HL-60 (cell line): ENCODE measurements around the gene FBXW7.

ENCODE experiments used
- DNase-seq, 2 experiments: peaks; one replicate each; pipeline ENCODE4 v3.0.0-alpha.2; 2010 to 2020; ENCODE audit warnings: low read depth in 1 of 2, low spot score in 1 of 2
- H3K27ac ChIP-seq: fragments of 250-450 bp; sonication (Bioruptor Pico); replicated peaks from 2 replicates; pipeline ENCODE4 v1.5.1; 2020; ENCODE audit warnings: mild to moderate bottlenecking, moderate library complexity
- H3K27me3 ChIP-seq: fragments of 250-450 bp; sonication (Bioruptor Pico); 2 replicates; pipeline ENCODE4 v1.5.1; 2021; ENCODE audit warnings: mild to moderate bottlenecking, moderate library complexity; ENCODE audit not compliant: insufficient read depth, poor library complexity, severe bottlenecking
- H3K4me3 ChIP-seq: replicated peaks from 2 replicates; pipeline ENCODE4 v1.5.1; 2011; ENCODE audit warnings: mild to moderate bottlenecking, control low read depth, low read length; ENCODE audit not compliant: insufficient read depth
- GABPA ChIP-seq: IDR thresholded peaks from 2 replicates; pipeline ENCODE4 v1.6.1; 2012; ENCODE audit warnings: low read depth
- POLR2AphosphoS5 ChIP-seq: IDR thresholded peaks from 2 replicates; pipeline ENCODE4 v1.6.1; 2012; ENCODE audit warnings: low read depth
- REST ChIP-seq: IDR thresholded peaks from 2 replicates; pipeline ENCODE4 v1.6.1; 2012; ENCODE audit warnings: low read depth; ENCODE audit not compliant: insufficient replicate concordance
- SPI1 ChIP-seq: IDR thresholded peaks from 2 replicates; pipeline ENCODE4 v1.6.1; 2012; ENCODE audit warnings: low read depth, mild to moderate bottlenecking, borderline replicate concordance
- TF ChIP-seq, protein P1 (sequence below): IDR thresholded peaks from one replicate; pipeline ENCODE4 v1.5.1; 2011; ENCODE audit warnings: low read length, control low read depth, inconsistent platforms; ENCODE audit not compliant: insufficient read depth

FBXW7 gene

GRCh38 chr4:152340818-152341217 is 195.1 kb downstream of the FBXW7 start:
- DNase-seq: no peak
- H3K27me3 ChIP-seq: no peaks in the 10 kb centered on the region
- no peak overlapping the region for H3K27ac ChIP-seq
- TF ChIP-seq REST: no peak
- TF ChIP-seq GABPA: no peak
- TF ChIP-seq SPI1: no peak
- TF ChIP-seq, protein P1, sequence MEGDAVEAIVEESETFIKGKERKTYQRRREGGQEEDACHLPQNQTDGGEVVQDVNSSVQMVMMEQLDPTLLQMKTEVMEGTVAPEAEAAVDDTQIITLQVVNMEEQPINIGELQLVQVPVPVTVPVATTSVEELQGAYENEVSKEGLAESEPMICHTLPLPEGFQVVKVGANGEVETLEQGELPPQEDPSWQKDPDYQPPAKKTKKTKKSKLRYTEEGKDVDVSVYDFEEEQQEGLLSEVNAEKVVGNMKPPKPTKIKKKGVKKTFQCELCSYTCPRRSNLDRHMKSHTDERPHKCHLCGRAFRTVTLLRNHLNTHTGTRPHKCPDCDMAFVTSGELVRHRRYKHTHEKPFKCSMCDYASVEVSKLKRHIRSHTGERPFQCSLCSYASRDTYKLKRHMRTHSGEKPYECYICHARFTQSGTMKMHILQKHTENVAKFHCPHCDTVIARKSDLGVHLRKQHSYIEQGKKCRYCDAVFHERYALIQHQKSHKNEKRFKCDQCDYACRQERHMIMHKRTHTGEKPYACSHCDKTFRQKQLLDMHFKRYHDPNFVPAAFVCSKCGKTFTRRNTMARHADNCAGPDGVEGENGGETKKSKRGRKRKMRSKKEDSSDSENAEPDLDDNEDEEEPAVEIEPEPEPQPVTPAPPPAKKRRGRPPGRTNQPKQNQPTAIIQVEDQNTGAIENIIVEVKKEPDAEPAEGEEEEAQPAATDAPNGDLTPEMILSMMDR: no peak
- TF ChIP-seq POLR2AphosphoS5: no peak
- no peak overlapping the region for H3K4me3 ChIP-seq

GRCh38 chr4:152339576-152339975 is 196.3 kb downstream of the FBXW7 start:
- Histone ChIP-seq H3K4me3 (no peak overlapping the region), H3K27ac (no peak overlapping the region), H3K27me3 (no peaks in the 10 kb centered on the region)
- no peak for DNase-seq
- TF ChIP-seq, protein P1: no peak
- TF ChIP-seq SPI1: no peak
- no peak for TF ChIP-seq GABPA
- TF ChIP-seq POLR2AphosphoS5: no peak
- no peak for TF ChIP-seq REST

DNA sequence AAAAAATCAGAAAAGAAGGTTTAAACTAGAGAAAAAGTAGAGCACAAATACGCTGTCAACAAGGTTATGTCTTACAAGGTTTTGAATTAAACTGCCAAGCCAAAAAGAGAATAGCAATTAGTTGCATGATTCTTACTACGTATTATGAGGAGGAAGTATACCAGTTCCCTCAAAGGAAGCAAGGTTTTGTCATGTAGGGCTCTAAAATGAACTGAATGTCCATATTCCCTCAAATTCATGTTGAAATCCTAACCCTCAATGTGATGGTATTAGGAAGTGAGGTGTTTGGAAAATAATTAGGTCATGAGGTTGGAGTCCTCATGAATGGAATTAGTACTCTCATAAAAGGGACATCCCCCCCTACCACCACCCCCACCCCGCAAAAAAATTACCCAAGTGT is 201.0 kb downstream of the FBXW7 start:
- Histone ChIP-seq H3K27me3 (no peaks in the 10 kb centered on the region), H3K27ac (no peak overlapping the region), H3K4me3 (no peak overlapping the region)
- DNase-seq: no peak
- TF ChIP-seq REST (no peak), POLR2AphosphoS5 (no peak), SPI1 (no peak)
- TF ChIP-seq, protein P1: no peak
